Amniotic stem cell (primary cell): ENCODE measurements around the gene TMCC1.
"Not testable (repeated sequence)": the region's sequence is repeated elsewhere in the genome, so short reads cannot be mapped to it uniquely, and the experiment has no call there.

ENCODE experiments used
- DNase-seq: peaks from one replicate; lab custom pipeline; 2025; lab: John Stamatoyannopoulos, UW

Gene TMCC1

GRCh38 chr3:129892857-129893580, 492 bp downstream of the TMCC1 start:
- peak; percentile 62 for DNase-seq

DNA sequence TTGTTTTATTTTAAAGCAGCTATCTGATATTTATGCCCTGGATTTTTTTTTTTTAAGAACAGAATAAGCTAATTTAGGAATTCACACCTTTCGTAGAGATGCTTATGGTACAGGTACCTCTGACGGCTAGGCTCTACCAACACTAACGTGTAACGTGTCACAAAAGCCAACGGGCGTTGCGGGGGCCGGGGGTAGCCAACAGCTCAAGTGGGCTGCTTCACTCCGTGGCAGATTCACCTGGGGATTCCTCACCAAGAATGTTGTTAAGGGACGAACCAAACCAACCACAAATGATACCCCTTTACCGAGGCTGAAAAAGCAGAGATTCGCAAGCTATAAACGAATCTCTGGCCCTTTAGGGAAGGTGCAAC, 1.0 kb downstream of the TMCC1 start:
- DNase-seq = no peak

DNA sequence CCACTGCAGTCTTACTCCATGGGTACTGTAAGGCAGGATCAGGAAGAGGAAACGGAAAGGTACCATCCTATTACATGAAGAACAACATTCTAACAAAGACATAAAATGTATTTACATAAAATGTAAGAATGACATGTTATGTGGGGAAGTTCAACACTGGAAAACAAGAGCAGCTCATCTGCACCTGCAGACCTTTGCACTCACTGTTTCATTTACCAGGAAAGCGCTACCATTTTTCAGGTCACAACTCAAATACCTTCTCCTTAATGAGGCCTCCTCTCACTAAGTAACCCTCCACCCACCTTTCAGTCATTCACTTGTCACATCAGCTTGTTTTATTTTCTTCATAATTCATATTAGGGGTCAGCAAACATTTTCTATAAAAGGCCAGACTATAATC, 2.6 kb downstream of the TMCC1 start:
- no peak for DNase-seq

DNA sequence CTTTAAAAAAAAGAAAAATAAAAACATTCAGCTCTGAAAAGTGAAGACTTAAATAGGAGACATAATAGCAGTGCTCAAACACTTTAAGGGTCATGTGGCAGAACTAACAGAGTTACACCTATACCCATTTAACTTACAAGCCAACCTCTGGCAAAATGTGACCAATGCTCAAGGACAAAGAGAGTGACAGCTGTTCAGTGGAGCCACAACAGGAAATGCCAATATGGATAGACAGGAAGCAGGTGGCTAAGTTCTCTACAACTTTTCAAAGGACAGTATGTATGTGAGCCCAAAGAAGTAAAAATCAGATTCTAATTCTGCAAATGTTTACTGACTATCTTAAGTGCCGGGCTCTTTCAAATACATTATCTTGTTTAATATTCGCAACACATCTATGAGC, 3.4 kb downstream of the TMCC1 start:
- no peak for DNase-seq

DNA sequence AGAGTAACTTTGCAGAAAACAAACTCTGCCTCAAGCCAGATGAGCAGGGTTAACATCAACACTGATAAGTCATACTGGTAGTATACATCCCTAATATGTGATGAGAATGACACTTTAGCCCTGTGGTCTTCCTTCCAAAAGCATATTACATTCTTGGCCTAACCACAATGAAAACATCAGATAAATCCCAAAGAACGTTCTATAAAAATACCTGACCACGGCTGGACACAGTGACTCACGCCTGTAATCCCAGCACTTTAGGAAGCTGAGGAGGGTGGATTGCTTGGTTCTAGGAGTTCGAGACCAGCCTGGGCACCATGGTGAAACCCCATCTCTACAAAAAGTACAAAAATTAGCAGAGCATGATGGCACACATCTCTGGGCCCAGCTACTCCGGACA, 4.7 kb downstream of the TMCC1 start:
- DNase-seq = peak; percentile 45

GRCh38 chr3:129881261-129881660, 12.2 kb downstream of the TMCC1 start:
- no peak for DNase-seq

GRCh38 chr3:129878355-129878754, 15.2 kb downstream of the TMCC1 start:
- DNase-seq = no peak

DNA sequence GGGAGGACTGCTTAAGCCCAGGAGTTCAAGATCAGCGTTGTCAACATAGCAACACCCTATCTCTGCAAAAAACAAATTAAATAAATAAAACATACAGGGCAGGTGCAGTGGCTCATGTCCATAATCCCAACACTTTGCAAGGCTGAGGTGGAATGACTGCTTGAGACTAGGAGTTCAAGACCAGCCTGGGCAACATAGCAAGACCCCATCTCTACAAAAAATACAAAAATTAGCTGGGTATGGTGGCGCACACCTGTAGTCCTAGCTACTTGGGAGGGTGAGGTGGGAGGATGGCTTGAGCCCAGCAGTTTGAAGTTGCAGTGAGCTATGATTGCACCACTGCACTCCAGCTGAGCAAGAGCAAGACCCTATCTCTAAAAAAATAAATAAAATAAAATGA, 19.0 kb downstream of the TMCC1 start:
- DNase-seq = not testable (repeated sequence)

GRCh38 chr3:129868912-129869311, 24.6 kb downstream of the TMCC1 start:
- no peak for DNase-seq

GRCh38 chr3:129867506-129868124, 25.9 kb downstream of the TMCC1 start:
- no peak for DNase-seq

GRCh38 chr3:129865806-129866205, 27.7 kb downstream of the TMCC1 start:
- no peak for DNase-seq

DNA sequence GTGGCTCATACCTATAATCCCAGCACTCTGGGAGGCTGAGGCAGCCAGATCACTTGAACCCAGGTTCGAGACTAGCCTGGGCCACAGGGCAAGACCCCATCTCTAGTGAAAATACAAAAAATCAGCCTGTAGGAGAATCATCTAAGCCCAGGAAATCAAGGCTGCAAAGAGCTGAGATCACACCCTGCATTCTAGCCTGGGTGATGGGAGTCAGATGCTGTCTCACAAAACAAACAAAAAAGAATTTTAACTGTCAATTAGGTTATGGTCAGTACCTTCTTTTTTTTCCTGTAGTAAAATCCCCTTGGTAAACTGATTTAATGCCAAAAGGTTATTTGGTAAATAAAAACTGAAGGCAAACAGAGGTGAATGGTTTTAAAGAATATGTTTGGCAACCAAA, 29.0 kb downstream of the TMCC1 start:
- DNase-seq = no peak

DNA sequence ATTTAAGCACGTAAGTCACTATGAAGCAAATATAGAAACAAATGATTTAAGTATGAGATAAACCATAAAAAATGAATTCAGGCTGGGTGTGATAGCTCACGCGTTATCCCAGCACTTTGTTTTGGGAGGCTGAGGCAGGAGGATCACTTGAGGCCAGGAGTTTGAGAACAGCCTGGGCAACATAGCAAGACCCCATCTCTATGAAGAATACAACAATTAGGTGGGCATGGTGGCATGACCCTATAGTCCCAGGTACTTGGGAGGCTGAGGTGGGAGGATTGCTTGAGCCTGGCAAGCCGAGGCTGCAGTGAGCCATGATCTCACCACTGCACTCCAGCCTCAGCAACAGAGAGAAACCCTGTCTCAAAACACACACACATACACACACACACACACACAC, 34.2 kb downstream of the TMCC1 start:
- DNase-seq = no peak

DNA sequence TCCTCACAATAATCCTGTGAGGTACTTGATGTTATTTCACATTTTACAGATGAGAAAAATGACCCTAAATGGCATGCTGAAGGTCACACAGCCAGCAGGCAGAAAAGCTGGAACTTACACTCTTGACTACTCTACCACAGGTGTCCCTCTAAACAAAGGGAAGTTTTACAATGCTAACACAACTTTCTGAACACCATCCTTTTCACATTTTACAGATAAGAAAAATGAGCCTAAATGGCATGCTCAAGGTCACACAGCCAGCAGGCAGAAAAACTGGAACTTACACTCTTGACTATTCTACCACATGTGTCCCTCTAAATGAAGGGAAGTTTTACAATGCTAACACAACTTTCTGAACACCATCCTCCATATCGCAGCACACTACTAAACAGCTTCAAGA, 35.6 kb downstream of the TMCC1 start:
- no peak for DNase-seq

- DNase-seq = not testable (repeated sequence)
Measured at GRCh38 chr3:129856790-129857189, 36.7 kb downstream of the TMCC1 start.

DNA sequence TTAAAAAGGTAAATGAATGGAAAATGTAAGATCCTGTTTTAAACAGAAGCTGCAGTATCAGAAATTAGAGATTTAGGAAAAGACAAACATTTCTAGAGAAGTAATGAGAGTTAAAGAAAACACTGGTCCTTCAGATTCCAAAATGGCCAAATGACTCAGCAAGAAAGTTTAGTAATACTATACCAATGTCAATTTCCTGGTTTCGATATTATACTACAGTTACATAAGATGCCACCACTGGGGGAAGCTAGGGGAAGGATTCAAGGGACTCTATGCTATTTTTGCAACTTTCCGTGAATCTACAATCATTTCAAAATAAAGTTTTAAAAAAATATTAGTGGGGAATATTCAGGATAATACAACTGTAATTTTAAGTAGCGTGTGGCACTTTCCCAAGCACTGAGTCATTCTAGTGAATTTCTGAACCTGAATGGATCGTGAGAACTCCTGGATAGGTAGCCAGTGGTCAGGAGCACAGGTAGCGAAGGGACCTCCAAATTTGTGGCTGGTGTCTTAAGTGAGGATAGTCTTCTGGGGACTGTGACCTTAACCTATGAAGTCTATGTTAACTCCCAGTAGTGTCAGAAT, 37.6 kb downstream of the TMCC1 start:
- peak; percentile 8 for DNase-seq

DNA sequence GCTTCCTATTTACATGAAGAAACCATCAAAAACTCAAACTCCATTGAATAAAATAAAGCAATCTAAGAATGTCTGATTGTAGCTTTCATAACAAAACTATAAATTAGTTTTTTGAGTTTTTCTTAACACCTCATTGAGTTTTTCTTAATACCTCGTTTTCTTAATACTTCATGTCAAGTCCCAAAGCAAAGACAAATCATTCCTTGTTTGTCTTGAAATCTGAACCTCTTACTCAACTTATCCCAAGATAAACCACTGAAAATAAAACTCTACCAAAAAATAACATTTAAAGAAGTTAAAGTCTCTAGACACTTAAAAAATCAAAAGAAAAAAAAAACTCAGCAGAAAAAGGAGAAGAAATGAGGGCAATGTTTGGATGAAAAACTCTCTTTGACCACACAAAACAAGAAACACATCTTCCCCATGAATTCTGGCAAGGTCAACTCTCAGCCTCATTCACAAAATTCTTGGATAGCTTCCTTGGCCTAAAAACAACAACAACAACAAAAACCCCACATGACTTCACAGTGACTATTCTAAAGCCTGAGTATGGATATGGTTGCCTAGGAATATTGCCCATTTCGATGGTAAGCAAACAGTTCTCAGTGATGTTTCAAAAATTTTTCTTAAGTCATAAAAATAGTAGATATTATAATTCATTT, 38.2 kb downstream of the TMCC1 start:
- DNase-seq = no peak

GRCh38 chr3:129854460-129854859, 39.1 kb downstream of the TMCC1 start:
- no peak for DNase-seq

DNA sequence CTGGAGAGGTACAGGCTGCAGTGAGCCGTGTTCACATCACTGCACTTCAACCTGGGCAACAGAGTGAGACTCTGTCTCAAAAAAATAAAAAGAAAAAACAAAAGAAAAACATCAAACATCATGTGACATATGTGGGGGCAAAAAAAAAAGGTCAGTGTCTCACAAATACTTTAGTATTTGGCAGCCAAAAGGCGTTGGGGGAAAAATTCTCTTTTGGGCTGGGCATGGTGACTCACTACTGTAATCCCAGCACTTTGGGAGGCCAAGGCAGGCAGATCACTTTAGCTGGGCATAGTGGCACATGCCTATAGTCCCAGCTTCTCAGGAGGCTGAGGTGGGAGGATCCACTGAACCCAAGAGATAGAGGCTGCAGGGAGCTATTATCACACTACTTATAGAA, 47.6 kb downstream of the TMCC1 start:
- no peak for DNase-seq

DNA sequence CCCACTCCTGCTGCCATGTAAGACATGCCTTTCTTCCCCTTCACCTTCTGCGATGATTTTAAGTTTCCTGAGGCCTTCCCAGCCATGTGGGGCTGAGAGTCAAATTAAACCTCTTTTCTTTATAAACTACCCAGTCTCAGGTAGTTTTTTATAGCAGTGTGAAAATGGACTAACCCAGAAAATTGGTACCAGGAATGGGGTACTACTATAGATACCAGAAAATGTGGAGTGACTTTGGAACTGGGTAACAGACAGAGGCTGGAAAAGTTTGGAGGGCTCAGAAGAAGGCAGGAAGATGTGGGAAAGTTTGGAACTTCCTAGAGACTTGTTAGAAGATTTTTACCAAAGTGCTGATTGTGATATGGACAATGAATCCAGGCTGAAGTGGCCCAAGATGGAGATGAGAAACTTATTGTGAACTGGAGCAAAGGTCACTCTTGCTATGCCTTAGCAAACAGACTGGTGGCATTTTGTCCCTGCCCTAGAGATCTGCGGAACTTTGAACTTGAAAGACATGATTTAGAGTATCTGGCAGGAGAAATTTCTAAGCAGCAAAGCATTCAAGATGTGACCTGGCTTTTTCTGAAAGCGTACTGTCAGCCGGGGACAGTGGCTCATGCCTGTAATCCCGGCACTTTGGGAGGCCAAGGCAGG, 52.7 kb downstream of the TMCC1 start:
- DNase-seq = no peak

DNA sequence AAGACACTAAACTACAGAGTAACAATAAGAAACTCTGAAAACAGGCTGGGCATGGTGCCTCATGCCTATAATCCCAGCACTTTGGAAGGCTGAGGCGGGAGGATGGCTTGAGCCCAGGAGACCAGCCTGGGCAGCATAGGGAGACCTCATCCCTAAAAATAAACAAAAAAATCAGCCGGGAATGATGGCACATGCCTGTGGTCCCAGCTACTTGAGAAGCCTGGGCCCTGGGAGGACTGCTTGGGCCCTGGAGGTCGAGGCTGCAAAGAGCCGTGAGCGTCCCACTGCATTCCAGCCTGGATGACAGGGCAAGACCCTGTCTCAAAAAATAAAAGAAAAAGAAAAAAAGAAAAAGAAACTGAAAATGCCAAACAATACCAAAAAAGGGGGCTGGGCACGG, 55.4 kb downstream of the TMCC1 start:
- no peak for DNase-seq

DNA sequence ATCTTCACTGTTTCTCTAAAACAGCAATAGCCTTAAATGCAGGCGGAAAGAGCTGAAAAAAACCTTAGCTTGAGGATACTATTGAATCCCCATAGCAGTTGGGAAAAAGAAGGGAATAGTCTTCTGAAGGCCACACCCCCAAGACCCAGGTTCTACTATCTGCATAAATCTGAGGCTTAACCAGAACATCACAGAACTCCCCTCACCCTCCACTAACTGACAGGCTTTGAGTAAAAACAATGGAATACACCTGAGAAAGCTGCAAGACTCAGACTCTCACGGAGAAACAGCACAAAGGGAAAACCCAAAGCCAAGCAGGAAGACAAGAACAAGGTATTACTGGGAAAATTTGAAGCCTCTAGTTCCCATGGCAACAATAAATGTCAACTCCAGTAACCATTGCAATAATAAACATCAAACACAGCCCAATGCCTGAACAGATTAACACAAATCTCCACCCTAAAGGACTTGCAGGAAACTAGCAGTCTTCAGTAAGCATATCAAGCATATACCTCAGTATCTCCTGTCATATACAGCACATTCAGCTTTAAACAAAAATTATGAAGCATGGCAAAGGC, 56.4 kb downstream of the TMCC1 start:
- no peak for DNase-seq
